ENCODE results near the gene TPSB2.
"Not testable (repeated sequence)": the region's sequence is repeated elsewhere in the genome, so short reads cannot be mapped to it uniquely, and the experiment has no call there.

- not testable (repeated sequence) for TF ChIP-seq ZNF224 (CRISPR knock-in tag; IDR thresholded peaks at IDR 0.05); LARP7 (IDR thresholded peaks at IDR 0.05); MAZ (CRISPR knock-in tag; conservative IDR thresholded peaks at IDR 0.05 in 1 of 2, IDR thresholded peaks at IDR 0.05 in 1 of 2); POLR2AphosphoS5 (IDR thresholded peaks at IDR 0.05; ENCODE audit: control insufficient read depth, insufficient read depth, low read depth, low read length); GABPA (tag; conservative IDR thresholded peaks at IDR 0.05; ENCODE audit: low read depth); MYC (IDR thresholded peaks at IDR 0.05; ENCODE audit: low read depth, low read length); MYC (CRISPR knock-in tag; IDR thresholded peaks at IDR 0.05; ENCODE audit: borderline replicate concordance, low read depth); KDM4B (IDR thresholded peaks at IDR 0.05; ENCODE audit: borderline replicate concordance in 2 of 2, low read depth in 1 of 2)
- TF ChIP-seq, protein P1, sequence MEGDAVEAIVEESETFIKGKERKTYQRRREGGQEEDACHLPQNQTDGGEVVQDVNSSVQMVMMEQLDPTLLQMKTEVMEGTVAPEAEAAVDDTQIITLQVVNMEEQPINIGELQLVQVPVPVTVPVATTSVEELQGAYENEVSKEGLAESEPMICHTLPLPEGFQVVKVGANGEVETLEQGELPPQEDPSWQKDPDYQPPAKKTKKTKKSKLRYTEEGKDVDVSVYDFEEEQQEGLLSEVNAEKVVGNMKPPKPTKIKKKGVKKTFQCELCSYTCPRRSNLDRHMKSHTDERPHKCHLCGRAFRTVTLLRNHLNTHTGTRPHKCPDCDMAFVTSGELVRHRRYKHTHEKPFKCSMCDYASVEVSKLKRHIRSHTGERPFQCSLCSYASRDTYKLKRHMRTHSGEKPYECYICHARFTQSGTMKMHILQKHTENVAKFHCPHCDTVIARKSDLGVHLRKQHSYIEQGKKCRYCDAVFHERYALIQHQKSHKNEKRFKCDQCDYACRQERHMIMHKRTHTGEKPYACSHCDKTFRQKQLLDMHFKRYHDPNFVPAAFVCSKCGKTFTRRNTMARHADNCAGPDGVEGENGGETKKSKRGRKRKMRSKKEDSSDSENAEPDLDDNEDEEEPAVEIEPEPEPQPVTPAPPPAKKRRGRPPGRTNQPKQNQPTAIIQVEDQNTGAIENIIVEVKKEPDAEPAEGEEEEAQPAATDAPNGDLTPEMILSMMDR (IDR thresholded peaks at IDR 0.05 in 2 of 3, conservative IDR thresholded peaks at IDR 0.05 in 1 of 3; ENCODE audit: insufficient read depth in 2 of 3, low read depth in 1 of 3, low read length in 3 of 3) = not testable (repeated sequence)
Observed at GRCh38 chr16:1247903-1248537, 18.0 kb upstream of the TPSB2 start.

Measured in K562 (cell line).